ENCODE data around the gene RNF157. TPM values are rescaled to one million over a fixed set of nuclear protein-coding genes. Genes with fewer than 3 reads are reported as not detected.
"Not testable (repeated sequence)": the region's sequence is repeated elsewhere in the genome, so short reads cannot be mapped to it uniquely, and the experiment has no call there.

Gene RNF157
- total RNA-seq, 1 experiment from 2014 or later = 5.5 TPM

GRCh38 chr17:76260220-76260619, 19.9 kb upstream of the RNF157 start:
- in situ Hi-C loops (cut with HindIII; ENCODE audit: low sequenced_read_pairs) = no loop called here
- no peak for DNase-seq (ENCODE audit: low spot score)

DNA sequence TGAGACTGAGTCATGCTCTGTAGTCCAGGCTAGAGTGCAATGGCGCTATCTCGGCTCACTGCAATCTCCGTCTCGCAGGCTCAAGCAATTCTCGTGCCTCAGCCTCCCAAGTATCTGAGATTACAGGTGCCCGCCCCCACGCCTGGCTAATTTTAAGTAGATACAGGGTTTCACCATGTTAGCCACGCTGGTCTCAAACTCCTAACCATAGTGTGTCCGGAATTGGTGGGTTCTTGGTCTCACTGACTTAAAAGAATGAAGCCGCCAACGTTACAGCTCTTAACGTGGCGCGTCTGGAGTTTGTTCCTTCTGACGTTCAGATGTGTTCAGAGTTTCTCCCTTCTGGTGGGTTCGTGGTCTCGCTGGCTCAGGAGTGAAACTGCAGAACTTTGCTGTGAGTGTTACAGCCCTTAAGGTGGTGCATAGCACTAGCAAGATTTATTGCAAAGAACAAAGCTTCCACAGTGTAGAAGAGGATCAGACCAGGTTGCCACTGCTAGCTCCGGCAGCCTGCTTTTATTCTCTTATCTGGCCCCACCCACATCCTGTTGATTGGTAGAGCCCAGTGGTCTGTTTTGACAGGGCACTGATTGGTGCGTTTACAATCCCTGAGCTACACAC, 16.2 kb upstream of the RNF157 start:
- in situ Hi-C loops (cut with HindIII; ENCODE audit: low sequenced_read_pairs) = loop anchor here (10.0 kb wide), 1 partner anchor 352 kb away; the partner anchor contains the start of gene MRPL38
- DNase-seq (ENCODE audit: low spot score) = not testable (repeated sequence)

GRCh38 chr17:76255801-76256429, 15.6 kb upstream of the RNF157 start:
- no peak for DNase-seq (ENCODE audit: low spot score)
- in situ Hi-C loops (cut with HindIII; ENCODE audit: low sequenced_read_pairs) = loop anchor here (10.0 kb wide), 1 partner anchor 351 kb away; the partner anchor contains the start of gene MRPL38

GRCh38 chr17:76254275-76254674, 14.0 kb upstream of the RNF157 start:
- in situ Hi-C loops (cut with HindIII; ENCODE audit: low sequenced_read_pairs) = loop anchor here (10.0 kb wide), 1 partner anchor 349 kb away; the partner anchor contains the start of gene MRPL38
- no peak for DNase-seq (ENCODE audit: low spot score)

GRCh38 chr17:76253841-76254240, 13.5 kb upstream of the RNF157 start:
- DNase-seq (ENCODE audit: low spot score) = no peak
- in situ Hi-C loops (cut with HindIII; ENCODE audit: low sequenced_read_pairs) = loop anchor here (10.0 kb wide), 1 partner anchor 349 kb away; the partner anchor contains the start of gene MRPL38

GRCh38 chr17:76252967-76253766, 12.9 kb upstream of the RNF157 start:
- not testable (repeated sequence) for DNase-seq (ENCODE audit: low spot score)
- in situ Hi-C loops (cut with HindIII; ENCODE audit: low sequenced_read_pairs) = loop anchor here (10.0 kb wide), 1 partner anchor 348 kb away; the partner anchor contains the start of gene MRPL38

- in situ Hi-C loops (cut with HindIII; ENCODE audit: low sequenced_read_pairs) = loop anchor here (10.0 kb wide), 1 partner anchor 347 kb away; the partner anchor contains the start of gene MRPL38
- DNase-seq (ENCODE audit: low spot score) = no peak
Observed at GRCh38 chr17:76252040-76252954, 12.0 kb upstream of the RNF157 start.

GRCh38 chr17:76251478-76252039, 11.3 kb upstream of the RNF157 start:
- no peak for DNase-seq (ENCODE audit: low spot score)
- in situ Hi-C loops (cut with HindIII; ENCODE audit: low sequenced_read_pairs) = loop anchor here (10.0 kb wide), 1 partner anchor 347 kb away; the partner anchor contains the start of gene MRPL38

- no peak for DNase-seq (ENCODE audit: low spot score)
- in situ Hi-C loops (cut with HindIII; ENCODE audit: low sequenced_read_pairs) = loop anchor here (10.0 kb wide), 1 partner anchor 345 kb away; the partner anchor contains the start of gene MRPL38
Observed at GRCh38 chr17:76250141-76250540, 9.8 kb upstream of the RNF157 start.

GRCh38 chr17:76248013-76248782, 7.9 kb upstream of the RNF157 start:
- in situ Hi-C loops (cut with HindIII; ENCODE audit: low sequenced_read_pairs) = no loop called here
- DNase-seq (ENCODE audit: low spot score) = no peak

DNA sequence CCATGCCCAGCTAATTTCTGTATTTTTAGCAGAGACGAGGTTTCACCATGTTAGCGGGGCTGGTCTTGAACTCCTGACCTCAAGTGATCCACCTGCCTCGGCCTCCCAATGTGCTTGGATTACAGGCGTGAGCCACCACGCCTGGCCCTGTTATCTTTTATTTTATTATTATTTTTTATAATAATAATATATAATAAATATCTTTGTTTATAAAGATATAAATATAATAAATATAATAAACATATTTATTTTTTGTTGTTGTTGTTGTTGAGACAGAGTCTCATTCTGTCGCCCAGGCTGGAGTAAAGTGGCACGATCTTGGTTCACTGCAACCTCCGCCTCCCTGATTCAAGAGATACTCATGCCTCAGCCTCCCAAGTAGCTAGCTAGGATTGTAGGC, 7.0 kb upstream of the RNF157 start:
- in situ Hi-C loops (cut with HindIII; ENCODE audit: low sequenced_read_pairs) = no loop called here
- no peak for DNase-seq (ENCODE audit: low spot score)

DNA sequence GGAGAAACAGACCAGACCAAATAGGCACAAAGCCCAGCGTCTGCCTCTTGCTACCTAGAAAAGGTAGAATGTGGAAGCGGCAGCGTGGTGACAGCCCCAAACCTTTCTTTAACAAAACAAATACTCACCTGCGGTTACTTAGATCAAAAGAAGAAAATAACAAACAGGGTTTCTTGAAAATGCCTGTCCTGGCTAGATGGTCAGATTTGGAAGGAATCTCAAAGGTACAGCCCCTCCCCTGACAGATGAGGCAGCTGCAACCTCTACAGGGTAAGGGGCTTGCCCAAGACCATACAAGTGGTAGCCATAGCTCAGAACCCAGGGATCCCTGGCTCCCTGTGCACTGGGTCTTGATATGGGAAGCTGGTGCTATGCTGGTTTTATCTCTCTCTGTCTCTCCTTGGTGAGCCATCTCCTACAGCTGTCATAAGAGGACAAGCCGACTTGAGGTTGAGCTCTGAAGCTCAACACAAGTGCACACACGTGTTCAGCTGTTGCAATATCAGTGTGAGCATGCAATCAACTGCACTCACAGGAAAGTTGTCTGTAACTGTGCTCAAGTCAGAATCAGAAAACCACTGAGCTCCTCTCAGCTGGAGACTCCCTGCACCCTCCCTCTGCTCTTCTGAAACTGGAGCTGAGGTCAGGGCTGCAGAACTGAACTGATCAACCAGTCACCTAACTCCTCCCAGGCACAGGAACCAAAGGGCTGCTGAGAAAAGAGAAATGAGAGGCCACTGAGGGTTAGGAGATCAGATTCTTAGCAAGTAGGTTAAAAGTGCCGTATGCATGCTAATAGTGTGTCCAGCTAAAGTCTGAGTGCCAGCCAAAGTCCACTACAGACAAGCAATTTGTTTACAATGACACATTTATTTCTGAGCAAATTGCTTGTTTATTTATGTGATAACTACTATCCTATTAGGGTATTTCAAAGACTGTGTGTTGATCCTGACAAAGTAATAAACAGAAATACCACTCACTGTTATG, 6.1 kb upstream of the RNF157 start:
- in situ Hi-C loops (cut with HindIII; ENCODE audit: low sequenced_read_pairs) = no loop called here
- DNase-seq (ENCODE audit: low spot score) = no peak

DNA sequence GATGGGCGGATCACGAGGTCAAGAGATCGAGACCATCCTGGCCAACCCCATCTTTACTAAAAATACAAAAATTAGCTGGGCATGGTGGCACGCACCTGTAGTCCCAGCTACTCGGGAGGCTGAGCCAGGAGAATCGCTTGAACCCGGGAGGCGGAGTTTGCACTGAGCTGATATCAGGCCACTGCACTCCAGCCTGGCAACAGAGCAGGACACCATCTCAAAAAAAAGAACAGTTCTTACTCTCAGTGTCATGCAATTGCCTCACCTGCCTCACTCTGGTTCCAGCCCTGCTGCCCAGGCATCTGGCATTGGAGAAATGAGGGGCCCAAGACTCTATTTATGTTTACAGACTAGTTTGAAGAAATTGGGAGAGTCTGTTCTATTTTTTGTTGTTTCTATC, 4.4 kb upstream of the RNF157 start:
- in situ Hi-C loops (cut with HindIII; ENCODE audit: low sequenced_read_pairs) = not testable (repeated sequence)

GRCh38 chr17:76243826-76244679, 3.8 kb upstream of the RNF157 start:
- DNase-seq (ENCODE audit: low spot score) = no peak
- in situ Hi-C loops (cut with HindIII; ENCODE audit: low sequenced_read_pairs) = no loop called here

More for the DNA sequence above, 4.4 kb upstream of the RNF157 start:
- DNase-seq (ENCODE audit: low spot score) = not testable (repeated sequence)

GRCh38 chr17:76241691-76242255, 1.5 kb upstream of the RNF157 start:
- in situ Hi-C loops (cut with HindIII; ENCODE audit: low sequenced_read_pairs) = no loop called here
- DNase-seq (ENCODE audit: low spot score) = no peak
